ENCODE data around the gene AATK.

The AATK gene

GRCh38 chr17:81181811-81182185, 15.8 kb upstream of the AATK start:
- in situ Hi-C loops (cut with MboI; ENCODE audit: low sequenced_read_pairs): no loop called here

- in situ Hi-C loops (cut with MboI; ENCODE audit: low sequenced_read_pairs): no loop called here
Observed at GRCh38 chr17:81180836-81181810, 15.1 kb upstream of the AATK start.

GRCh38 chr17:81179861-81180260, 13.8 kb upstream of the AATK start:
- in situ Hi-C loops (cut with MboI; ENCODE audit: low sequenced_read_pairs): no loop called here

- in situ Hi-C loops (cut with MboI; ENCODE audit: low sequenced_read_pairs): no loop called here
Observed at GRCh38 chr17:81179220-81179619, 13.2 kb upstream of the AATK start.

GRCh38 chr17:81178136-81179091, 12.4 kb upstream of the AATK start:
- in situ Hi-C loops (cut with MboI; ENCODE audit: low sequenced_read_pairs): no loop called here

- in situ Hi-C loops (cut with MboI; ENCODE audit: low sequenced_read_pairs): no loop called here
Observed at GRCh38 chr17:81176666-81177065, 10.6 kb upstream of the AATK start.

GRCh38 chr17:81173762-81174155, 7.7 kb upstream of the AATK start:
- in situ Hi-C loops (cut with MboI; ENCODE audit: low sequenced_read_pairs): no loop called here

GRCh38 chr17:81173052-81173761, 7.2 kb upstream of the AATK start:
- in situ Hi-C loops (cut with MboI; ENCODE audit: low sequenced_read_pairs): no loop called here

- in situ Hi-C loops (cut with MboI; ENCODE audit: low sequenced_read_pairs): no loop called here
Observed at GRCh38 chr17:81171941-81172340, 5.9 kb upstream of the AATK start.

GRCh38 chr17:81170727-81171494, 4.9 kb upstream of the AATK start:
- in situ Hi-C loops (cut with MboI; ENCODE audit: low sequenced_read_pairs): no loop called here

- in situ Hi-C loops (cut with MboI; ENCODE audit: low sequenced_read_pairs): no loop called here
Observed at GRCh38 chr17:81169870-81170309, 3.9 kb upstream of the AATK start.

GRCh38 chr17:81167638-81168037, 1.6 kb upstream of the AATK start:
- in situ Hi-C loops (cut with MboI; ENCODE audit: low sequenced_read_pairs): no loop called here

- in situ Hi-C loops (cut with MboI; ENCODE audit: low sequenced_read_pairs): no loop called here
Observed at GRCh38 chr17:81167194-81167524, 1.1 kb upstream of the AATK start.

- in situ Hi-C loops (cut with MboI; ENCODE audit: low sequenced_read_pairs): no loop called here
Observed at GRCh38 chr17:81165246-81166032, 582 bp downstream of the AATK start, which contains the start of gene PVALEF. PVALEF (plus strand) TSS chr17:81165507; CDS start chr17:81181227, 15,720 bp downstream.

- in situ Hi-C loops (cut with MboI; ENCODE audit: low sequenced_read_pairs): no loop called here
Observed at GRCh38 chr17:81164371-81165245, 1.4 kb downstream of the AATK start.

- in situ Hi-C loops (cut with MboI; ENCODE audit: low sequenced_read_pairs): no loop called here
Observed at GRCh38 chr17:81163703-81164370, 2.2 kb downstream of the AATK start.

- in situ Hi-C loops (cut with MboI; ENCODE audit: low sequenced_read_pairs): no loop called here
Observed at GRCh38 chr17:81163051-81163695, 2.8 kb downstream of the AATK start.

Data from HL-60/S4 treated with retinoic acid at 250 ng/mL for 4 days and 3 days (cell line).